Measurements from ENCODE around the gene EN2. TPM values are rescaled to one million over a fixed set of nuclear protein-coding genes. Genes with fewer than 3 reads are reported as not detected.

EN2 gene
- total RNA-seq, 1 donor from 2014 or later = 0.11 TPM

GRCh38 chr7:155462163-155462735, 4.3 kb downstream of the EN2 start:
- Histone ChIP-seq H3K27me3 (ENCODE audit: low read depth) (peaks cover 96% of the 10 kb centered on the region), H3K9me3 (replicated peaks) (no peaks in the 10 kb centered on the region), H3K36me3 (no peaks in the 10 kb centered on the region), H3K27ac (replicated peaks) (no peak overlapping the region), H3K4me3 (no peak overlapping the region), H3K4me1 (peaks cover 32% of the 10 kb centered on the region)
- no peak for TF ChIP-seq CTCF (IDR thresholded peaks at IDR 0.05; ENCODE audit: borderline replicate concordance)
- DNase-seq = no peak
- intact Hi-C loops (cut with micrococcal nuclease) = loop anchor here (5.0 kb wide), 1 partner anchor 45 kb away; no protein-coding TSS in a partner anchor

- Histone ChIP-seq H3K27me3 (ENCODE audit: low read depth) (peaks cover 100% of the 10 kb centered on the region), H3K9me3 (replicated peaks) (no peaks in the 10 kb centered on the region), H3K4me3 (no peak overlapping the region), H3K4me1 (peaks cover 37% of the 10 kb centered on the region), H3K27ac (replicated peaks) (no peak overlapping the region), H3K36me3 (no peaks in the 10 kb centered on the region)
- no peak for TF ChIP-seq CTCF (IDR thresholded peaks at IDR 0.05; ENCODE audit: borderline replicate concordance)
- intact Hi-C loops (cut with micrococcal nuclease) = loop anchor here (5.0 kb wide), 1 partner anchor 44 kb away; no protein-coding TSS in a partner anchor
- no peak for DNase-seq
These were observed 5.3 kb downstream of the EN2 start for GRCh38 chr7:155463114-155463811.

- H3K9me3 ChIP-seq (replicated peaks) = no peaks in the 10 kb centered on the region
These were observed 6.3 kb downstream of the EN2 start for GRCh38 chr7:155464183-155464582.

GRCh38 chr7:155464948-155465739, 7.2 kb downstream of the EN2 start:
- no peak for TF ChIP-seq CTCF (IDR thresholded peaks at IDR 0.05; ENCODE audit: borderline replicate concordance)
- no peak for DNase-seq
- H3K4me1 ChIP-seq = peaks cover 29% of the 10 kb centered on the region
- intact Hi-C loops (cut with micrococcal nuclease) = loop anchor here (5.0 kb wide), 1 partner anchor 42 kb away; no protein-coding TSS in a partner anchor
- no peak overlapping the region for H3K27ac ChIP-seq (replicated peaks)
- peaks cover 100% of the 10 kb centered on the region for H3K27me3 ChIP-seq (ENCODE audit: low read depth)
- H3K4me3 ChIP-seq = no peak overlapping the region
- H3K36me3 ChIP-seq = no peaks in the 10 kb centered on the region
- H3K9me3 ChIP-seq (replicated peaks) = no peaks in the 10 kb centered on the region

More at GRCh38 chr7:155464183-155464582, 6.3 kb downstream of the EN2 start:
- Histone ChIP-seq H3K27ac (replicated peaks) (no peak overlapping the region), H3K36me3 (no peaks in the 10 kb centered on the region), H3K27me3 (ENCODE audit: low read depth) (peaks cover 100% of the 10 kb centered on the region), H3K4me1 (peaks cover 34% of the 10 kb centered on the region), H3K4me3 (no peak overlapping the region)
- DNase-seq = no peak
- TF ChIP-seq CTCF (IDR thresholded peaks at IDR 0.05; ENCODE audit: borderline replicate concordance) = no peak
- intact Hi-C loops (cut with micrococcal nuclease) = loop anchor here (5.0 kb wide), 1 partner anchor 43 kb away; no protein-coding TSS in a partner anchor

- Histone ChIP-seq H3K4me3 (no peak overlapping the region), H3K9me3 (replicated peaks) (no peaks in the 10 kb centered on the region), H3K27me3 (ENCODE audit: low read depth) (peaks cover 100% of the 10 kb centered on the region), H3K27ac (replicated peaks) (no peak overlapping the region), H3K36me3 (no peaks in the 10 kb centered on the region), H3K4me1 (peaks cover 29% of the 10 kb centered on the region)
- DNase-seq = no peak
- intact Hi-C loops (cut with micrococcal nuclease) = no loop called here
- no peak for TF ChIP-seq CTCF (IDR thresholded peaks at IDR 0.05; ENCODE audit: borderline replicate concordance)
These were observed 7.8 kb downstream of the EN2 start for GRCh38 chr7:155465761-155466141.

Measured in left ventricle myocardium inferior (tissue), 1 donor.